Fibroblast of pulmonary artery (primary cell): ENCODE data around the gene ABCB10.
"Not testable (repeated sequence)": the region's sequence is repeated elsewhere in the genome, so short reads cannot be mapped to it uniquely, and the experiment has no call there.

Source experiments
- DNase-seq: peaks from one replicate; pipeline ENCODE4 v3.0.0-alpha.2; 2010; ENCODE audit warnings: low read depth
- H3K4me3 ChIP-seq: replicated peaks from 2 replicates; pipeline ENCODE4 v1.5.1; 2011; ENCODE audit warnings: low read depth, mild to moderate bottlenecking, control low read depth, low read length, moderate library complexity
- TF ChIP-seq, protein P1 (sequence below): IDR thresholded peaks from 2 replicates; pipeline ENCODE4 v1.5.1; 2011; ENCODE audit warnings: mild to moderate bottlenecking, control low read depth, low read length, inconsistent platforms; ENCODE audit errors: missing control alignments

Gene ABCB10

DNA sequence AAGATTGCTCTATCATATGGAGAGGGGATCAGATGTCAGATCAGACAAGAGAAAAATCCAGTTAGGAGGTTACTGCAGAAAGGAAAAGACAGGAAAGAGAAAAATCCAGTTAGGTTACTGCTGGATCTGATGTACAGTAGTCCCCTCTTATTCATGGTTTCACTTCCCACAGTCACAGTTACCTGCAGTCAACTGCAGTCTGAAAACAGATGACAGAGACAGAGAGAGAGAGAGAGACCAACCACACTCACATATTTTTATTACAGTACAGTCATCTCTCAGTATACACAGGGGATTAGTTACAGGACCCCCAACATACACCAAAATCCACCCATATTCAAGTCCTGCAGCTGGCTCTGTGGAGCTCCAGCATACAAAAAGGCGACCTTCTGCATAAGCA is 79.7 kb downstream of the ABCB10 start:
- TF ChIP-seq, protein P1, sequence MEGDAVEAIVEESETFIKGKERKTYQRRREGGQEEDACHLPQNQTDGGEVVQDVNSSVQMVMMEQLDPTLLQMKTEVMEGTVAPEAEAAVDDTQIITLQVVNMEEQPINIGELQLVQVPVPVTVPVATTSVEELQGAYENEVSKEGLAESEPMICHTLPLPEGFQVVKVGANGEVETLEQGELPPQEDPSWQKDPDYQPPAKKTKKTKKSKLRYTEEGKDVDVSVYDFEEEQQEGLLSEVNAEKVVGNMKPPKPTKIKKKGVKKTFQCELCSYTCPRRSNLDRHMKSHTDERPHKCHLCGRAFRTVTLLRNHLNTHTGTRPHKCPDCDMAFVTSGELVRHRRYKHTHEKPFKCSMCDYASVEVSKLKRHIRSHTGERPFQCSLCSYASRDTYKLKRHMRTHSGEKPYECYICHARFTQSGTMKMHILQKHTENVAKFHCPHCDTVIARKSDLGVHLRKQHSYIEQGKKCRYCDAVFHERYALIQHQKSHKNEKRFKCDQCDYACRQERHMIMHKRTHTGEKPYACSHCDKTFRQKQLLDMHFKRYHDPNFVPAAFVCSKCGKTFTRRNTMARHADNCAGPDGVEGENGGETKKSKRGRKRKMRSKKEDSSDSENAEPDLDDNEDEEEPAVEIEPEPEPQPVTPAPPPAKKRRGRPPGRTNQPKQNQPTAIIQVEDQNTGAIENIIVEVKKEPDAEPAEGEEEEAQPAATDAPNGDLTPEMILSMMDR = no peak
- no peak for DNase-seq
- H3K4me3 ChIP-seq = no peak overlapping the region

DNA sequence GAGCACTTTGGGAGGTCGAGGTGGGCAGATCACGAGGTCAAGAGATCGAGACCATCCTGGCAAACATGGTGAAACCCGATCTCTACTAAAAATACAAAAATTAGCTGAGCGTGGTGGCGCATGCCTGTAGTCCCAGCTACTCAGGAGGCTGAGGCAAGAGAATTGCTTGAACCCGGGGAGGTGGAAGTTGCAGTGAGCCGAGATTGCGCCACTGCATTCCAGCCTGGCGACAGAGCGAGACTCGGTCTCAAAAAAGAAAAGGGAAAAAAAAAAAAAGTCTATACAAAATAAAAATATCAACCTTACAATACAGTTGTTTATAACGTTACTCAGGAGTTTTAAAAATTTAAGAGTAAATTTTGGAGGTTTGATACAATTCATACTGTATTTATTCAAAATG is 82.6 kb downstream of the ABCB10 start:
- H3K4me3 ChIP-seq, DNase-seq: not testable (repeated sequence)

DNA sequence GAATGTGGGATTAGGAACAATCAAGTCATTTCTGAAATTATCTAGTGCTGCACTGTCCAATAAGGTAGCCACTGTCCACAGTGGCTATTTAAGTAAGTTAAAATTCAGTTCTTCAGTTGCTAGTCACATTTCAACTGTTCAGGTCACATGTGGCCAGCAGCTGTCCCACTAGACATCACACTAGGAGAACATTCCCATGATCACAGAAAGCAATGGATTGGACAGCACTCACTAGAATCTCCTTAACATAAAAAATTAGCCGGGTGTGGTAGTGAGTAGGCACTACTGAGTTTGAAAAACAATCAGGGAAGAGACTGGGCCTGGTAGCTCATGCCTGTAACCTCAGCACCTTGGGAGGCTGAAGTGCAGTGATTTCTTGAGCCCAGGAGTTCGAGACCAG is 84.0 kb downstream of the ABCB10 start:
- H3K4me3 ChIP-seq = no peak overlapping the region
- DNase-seq = no peak
- TF ChIP-seq, protein P1 = no peak

DNA sequence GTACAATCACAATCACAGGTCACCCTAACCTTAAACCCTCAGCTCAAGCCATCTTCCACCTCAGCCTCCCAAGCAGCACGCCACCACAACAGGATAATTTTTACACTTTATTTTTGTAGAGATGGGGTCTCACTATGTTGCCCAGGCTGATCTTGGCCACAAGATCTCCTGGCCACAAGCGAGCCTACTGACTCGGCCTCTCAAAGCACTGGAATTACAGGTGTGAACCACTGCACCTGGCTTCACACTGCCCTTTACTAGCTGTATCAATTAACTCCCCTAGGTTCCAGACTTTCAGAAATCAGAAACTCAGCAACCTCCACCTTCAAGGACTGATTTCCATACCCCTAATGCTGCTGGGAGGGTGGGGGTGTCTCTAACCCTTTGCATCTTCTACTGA is 87.3 kb downstream of the ABCB10 start:
- TF ChIP-seq, protein P1 = no peak
- H3K4me3 ChIP-seq = no peak overlapping the region
- DNase-seq = no peak

DNA sequence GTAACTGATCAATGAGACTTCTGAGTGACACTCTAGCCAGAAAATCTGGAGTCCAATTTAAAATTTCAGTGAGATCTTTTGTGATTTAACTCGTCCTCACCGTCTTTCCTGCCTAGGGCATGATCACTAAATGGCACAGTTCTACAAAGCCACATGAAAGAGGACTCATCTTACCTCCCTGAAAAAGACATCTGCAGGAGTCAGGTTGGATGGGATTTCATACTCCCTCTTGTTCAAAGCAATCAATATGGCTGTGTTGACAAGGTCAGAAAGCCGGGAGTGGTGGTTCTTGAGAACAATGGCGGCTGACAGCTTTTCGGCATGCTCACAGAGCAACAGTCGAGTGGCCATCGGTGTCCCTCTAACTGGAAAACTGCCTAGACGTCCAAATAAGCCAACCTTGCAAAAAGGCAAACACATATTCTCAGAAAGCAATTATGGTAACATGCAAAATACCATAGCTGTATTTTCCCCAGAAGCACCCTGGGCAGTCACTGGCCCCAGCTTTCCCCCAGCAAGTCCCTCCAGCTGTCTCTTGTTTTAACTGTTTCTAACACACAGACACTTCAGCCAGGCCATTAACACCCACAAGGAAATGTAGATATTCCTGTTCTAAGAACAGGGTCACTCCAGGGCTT is 88.0 kb downstream of the ABCB10 start:
- no peak overlapping the region for H3K4me3 ChIP-seq
- TF ChIP-seq, protein P1 = no peak
- no peak for DNase-seq

DNA sequence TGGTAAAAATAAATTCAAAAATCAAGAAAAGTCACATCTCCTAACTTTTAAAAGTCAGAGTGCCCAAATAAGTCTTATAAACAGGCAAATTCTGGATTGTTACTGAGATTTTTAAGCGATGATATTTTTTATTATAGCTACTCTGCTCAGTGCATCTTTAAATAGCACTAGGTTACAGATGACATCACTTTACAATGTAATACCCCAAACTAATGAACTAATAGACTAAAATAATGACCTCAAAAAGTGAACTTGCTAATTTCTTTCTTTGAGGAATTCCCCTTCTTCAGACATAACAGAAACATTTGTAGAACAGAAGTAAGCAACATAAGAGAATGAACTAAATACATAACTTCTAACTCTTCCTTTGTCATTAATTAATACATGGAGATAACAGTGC is 91.6 kb downstream of the ABCB10 start:
- no peak overlapping the region for H3K4me3 ChIP-seq
- TF ChIP-seq, protein P1 = no peak
- DNase-seq = no peak
